ENCODE measurements around the gene RAB3GAP2.
"Not testable (repeated sequence)": the region's sequence is repeated elsewhere in the genome, so short reads cannot be mapped to it uniquely, and the experiment has no call there.

Gene RAB3GAP2

DNA sequence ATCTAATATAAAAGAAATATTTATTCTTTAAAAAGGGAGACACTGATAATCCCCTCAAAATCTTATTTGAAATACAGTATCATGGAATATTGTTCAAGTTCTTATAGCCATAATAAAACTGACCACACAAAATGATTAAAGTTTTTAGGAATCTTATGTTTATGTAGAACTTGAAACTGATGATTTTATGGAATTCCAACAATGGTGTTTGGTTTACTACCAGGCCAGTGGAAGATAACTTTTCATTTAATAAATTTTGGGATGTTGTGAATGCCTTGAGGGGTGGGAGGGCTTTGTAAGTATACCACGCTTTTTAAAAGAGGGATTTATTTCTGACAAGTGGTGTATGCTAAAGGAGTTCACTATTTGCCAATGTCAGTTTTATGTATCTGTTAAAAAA lies 87.7 kb downstream of the RAB3GAP2 start:
- Mint-ChIP-seq H3K9me3 (no peaks in the 10 kb centered on the region), H3K4me1 (ENCODE audit: low read depth) (no peaks in the 10 kb centered on the region), H3K27ac (no peak overlapping the region), H3K36me3 (ENCODE audit: low read depth) (peaks cover 69% of the 10 kb centered on the region), H3K27me3 (no peaks in the 10 kb centered on the region), H3K4me3 (no peak overlapping the region)
- intact Hi-C loops (cut with micrococcal nuclease): no loop called here

DNA sequence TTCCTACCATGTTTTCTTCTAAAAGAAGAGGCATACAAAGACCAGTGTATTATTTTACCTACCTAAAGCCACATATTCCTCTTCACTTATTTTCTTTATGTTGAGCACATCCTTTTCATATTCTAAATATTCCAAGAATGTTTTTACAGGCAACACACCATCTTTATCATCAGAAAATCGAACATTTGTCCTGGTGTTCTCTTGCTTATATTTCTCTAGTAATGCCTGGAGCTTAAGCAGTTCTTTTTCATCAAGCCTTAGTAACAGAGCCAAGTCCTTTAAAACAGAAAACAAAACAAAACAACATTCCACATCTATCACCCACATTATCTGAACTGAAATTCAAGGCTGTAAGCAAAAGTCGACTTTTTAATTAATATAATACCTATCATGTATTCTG lies 89.6 kb downstream of the RAB3GAP2 start:
- intact Hi-C loops (cut with micrococcal nuclease): no loop called here
- Mint-ChIP-seq H3K4me3 (no peak overlapping the region), H3K9me3 (no peaks in the 10 kb centered on the region), H3K4me1 (ENCODE audit: low read depth) (no peaks in the 10 kb centered on the region), H3K36me3 (ENCODE audit: low read depth) (peaks cover 69% of the 10 kb centered on the region), H3K27ac (no peak overlapping the region), H3K27me3 (no peaks in the 10 kb centered on the region)

DNA sequence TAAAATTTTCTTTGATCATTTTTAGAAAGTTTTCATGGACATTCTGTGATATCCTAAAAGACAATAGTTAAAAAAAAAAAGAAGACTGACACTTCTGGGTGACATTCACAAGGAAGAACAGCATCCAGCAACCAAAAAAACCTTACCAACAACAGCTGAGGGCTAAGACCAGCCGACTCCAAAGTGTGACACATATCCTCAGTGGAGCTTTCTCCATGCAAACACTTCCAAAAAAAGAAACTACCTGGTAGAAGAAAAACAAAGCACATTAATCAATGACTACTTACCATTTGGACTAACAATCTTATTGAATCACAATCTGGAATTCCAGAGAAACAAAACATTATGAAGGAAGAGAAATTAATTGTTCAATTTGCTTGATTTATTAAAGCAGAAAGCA lies 90.1 kb downstream of the RAB3GAP2 start:
- no peaks in the 10 kb centered on the region for H3K27me3 Mint-ChIP-seq
- H3K36me3 Mint-ChIP-seq (ENCODE audit: low read depth): peaks cover 69% of the 10 kb centered on the region
- H3K4me3 Mint-ChIP-seq: no peak overlapping the region
- no peaks in the 10 kb centered on the region for H3K9me3 Mint-ChIP-seq
- H3K4me1 Mint-ChIP-seq (ENCODE audit: low read depth): no peaks in the 10 kb centered on the region
- no peak overlapping the region for H3K27ac Mint-ChIP-seq
- intact Hi-C loops (cut with micrococcal nuclease): no loop called here

DNA sequence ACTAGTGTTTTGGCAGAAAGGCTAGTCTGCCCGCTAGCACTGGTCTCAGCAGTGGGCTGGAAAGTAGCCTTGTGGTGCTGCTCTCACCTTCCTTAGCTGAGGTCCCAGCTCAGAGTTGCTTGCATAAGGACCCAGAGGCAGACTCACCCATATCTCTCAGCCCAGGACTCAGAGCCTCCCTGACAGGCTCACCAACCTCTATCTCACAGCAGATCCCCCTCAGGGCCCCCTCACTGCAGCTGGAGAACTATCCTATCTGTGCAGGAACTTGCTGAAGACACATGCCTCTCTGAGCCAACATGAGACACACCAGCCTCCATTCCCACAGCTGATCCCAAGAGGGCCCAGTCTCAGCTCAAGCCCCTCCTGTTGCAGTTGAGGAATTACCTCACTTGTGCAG lies 95.7 kb downstream of the RAB3GAP2 start:
- H3K27ac Mint-ChIP-seq: no peak overlapping the region
- no peaks in the 10 kb centered on the region for H3K4me1 Mint-ChIP-seq (ENCODE audit: low read depth)
- H3K9me3 Mint-ChIP-seq: no peaks in the 10 kb centered on the region
- intact Hi-C loops (cut with micrococcal nuclease): no loop called here
- H3K27me3 Mint-ChIP-seq: no peaks in the 10 kb centered on the region
- H3K36me3 Mint-ChIP-seq (ENCODE audit: low read depth): peaks cover 95% of the 10 kb centered on the region
- H3K4me3 Mint-ChIP-seq: no peak overlapping the region

DNA sequence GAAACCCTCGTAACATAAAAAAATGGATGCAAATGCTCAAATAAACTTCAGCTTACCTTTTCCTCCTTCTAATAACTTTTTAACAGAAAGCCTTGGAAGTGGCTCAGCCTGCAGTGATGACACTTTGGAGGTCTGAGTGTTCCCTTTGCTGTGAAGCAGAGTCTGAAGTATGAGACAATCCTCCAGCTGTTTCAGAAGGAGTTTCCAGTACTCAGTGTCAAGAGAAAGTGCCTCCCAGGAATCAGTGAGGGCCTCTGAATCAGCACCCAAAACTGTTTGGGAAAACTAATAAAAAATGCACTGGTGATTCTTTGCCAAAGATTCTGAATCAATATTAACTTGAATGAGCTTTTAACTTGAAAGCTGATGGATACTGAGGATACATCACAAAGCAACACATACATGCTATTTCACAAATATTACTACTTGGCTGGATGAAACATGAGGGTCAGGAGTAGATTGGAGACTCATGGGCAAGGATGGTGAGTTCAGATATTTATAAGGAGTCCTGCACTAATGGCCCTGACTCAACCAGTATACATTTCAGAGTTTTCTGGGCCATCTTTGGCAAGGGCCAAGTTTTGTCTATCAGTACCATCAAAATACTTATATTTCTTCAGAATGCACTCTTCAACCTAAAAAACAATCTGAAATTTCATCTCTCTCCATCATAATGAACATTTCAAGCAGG lies 101.3 kb downstream of the RAB3GAP2 start:
- Mint-ChIP-seq H3K9me3 (no peaks in the 10 kb centered on the region), H3K27me3 (no peaks in the 10 kb centered on the region), H3K4me3 (no peak overlapping the region), H3K36me3 (ENCODE audit: low read depth) (peaks cover 96% of the 10 kb centered on the region), H3K27ac (no peak overlapping the region), H3K4me1 (ENCODE audit: low read depth) (no peaks in the 10 kb centered on the region)
- intact Hi-C loops (cut with micrococcal nuclease): no loop called here

DNA sequence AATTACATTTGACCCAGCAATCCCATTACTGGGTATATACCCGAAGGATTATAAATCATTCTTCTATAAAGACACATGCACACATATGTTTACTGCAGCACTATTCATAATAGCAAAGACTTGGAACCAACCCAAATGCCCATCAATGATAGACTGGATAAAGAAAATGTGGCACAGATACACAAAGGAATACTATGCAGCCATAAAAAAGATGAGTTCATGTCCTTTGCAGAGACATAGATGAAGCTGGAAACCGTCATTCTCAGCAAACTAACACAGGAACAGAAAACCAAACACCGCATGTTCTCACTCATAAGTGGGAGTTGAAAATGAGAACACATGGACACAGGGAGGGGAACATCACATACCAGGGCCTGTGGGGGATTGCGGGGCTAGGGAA lies 102.4 kb downstream of the RAB3GAP2 start:
- not testable (repeated sequence) for H3K9me3 Mint-ChIP-seq; H3K4me1 Mint-ChIP-seq (ENCODE audit: low read depth); H3K4me3 Mint-ChIP-seq; H3K27me3 Mint-ChIP-seq; H3K27ac Mint-ChIP-seq
- intact Hi-C loops (cut with micrococcal nuclease): loop anchor here (10.0 kb wide), 1 partner anchor 155 kb away; no protein-coding TSS in a partner anchor
- peaks cover 94% of the 10 kb centered on the region for H3K36me3 Mint-ChIP-seq (ENCODE audit: low read depth)

DNA sequence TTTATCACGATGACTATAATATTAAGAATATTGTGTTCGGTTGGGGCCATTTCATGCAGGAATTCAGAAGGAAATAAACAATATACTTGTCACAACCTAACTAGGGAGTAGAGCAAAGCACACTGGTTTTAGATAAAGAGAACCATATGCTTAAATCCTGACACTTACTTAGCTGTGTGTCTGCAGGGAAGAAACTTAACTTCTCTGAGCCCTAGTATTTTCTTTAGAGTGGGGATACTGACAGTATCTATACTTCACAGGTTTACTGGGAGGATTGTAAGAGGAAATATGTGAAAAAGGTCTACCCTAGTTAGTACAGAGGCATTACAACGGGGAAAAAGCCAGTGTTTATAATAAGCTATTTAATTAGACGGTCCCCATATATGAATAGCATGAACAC lies 105.4 kb downstream of the RAB3GAP2 start:
- no peak overlapping the region for H3K4me3 Mint-ChIP-seq
- no peaks in the 10 kb centered on the region for H3K27me3 Mint-ChIP-seq
- H3K27ac Mint-ChIP-seq: no peak overlapping the region
- H3K9me3 Mint-ChIP-seq: no peaks in the 10 kb centered on the region
- no peaks in the 10 kb centered on the region for H3K4me1 Mint-ChIP-seq (ENCODE audit: low read depth)
- intact Hi-C loops (cut with micrococcal nuclease): loop anchor here (10.0 kb wide), 1 partner anchor 152 kb away; no protein-coding TSS in a partner anchor
- peaks cover 73% of the 10 kb centered on the region for H3K36me3 Mint-ChIP-seq (ENCODE audit: low read depth)

DNA sequence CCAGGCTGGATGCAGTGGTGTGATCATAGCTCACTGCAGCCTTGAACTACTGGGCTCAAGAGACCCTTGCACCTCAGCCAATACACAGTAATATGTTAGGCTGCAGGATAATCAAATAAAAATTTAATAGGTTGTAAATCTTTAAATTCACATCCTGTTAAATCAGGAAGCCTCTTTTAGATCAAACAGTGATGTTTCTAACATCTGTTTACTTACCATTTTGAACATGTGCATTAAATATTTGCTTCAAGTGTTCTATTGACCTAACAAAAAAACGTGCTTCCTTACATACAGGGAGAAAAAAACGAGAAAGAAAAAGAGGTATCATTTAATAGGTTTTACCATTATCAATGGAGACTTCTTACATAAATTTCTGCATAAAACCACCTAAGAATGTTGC lies 107.7 kb downstream of the RAB3GAP2 start:
- no peak overlapping the region for H3K27ac Mint-ChIP-seq
- H3K9me3 Mint-ChIP-seq: no peaks in the 10 kb centered on the region
- no peaks in the 10 kb centered on the region for H3K4me1 Mint-ChIP-seq (ENCODE audit: low read depth)
- H3K27me3 Mint-ChIP-seq: no peaks in the 10 kb centered on the region
- no peak overlapping the region for H3K4me3 Mint-ChIP-seq
- intact Hi-C loops (cut with micrococcal nuclease): loop anchor here (10.0 kb wide), 1 partner anchor 150 kb away; no protein-coding TSS in a partner anchor
- H3K36me3 Mint-ChIP-seq (ENCODE audit: low read depth): peaks cover 69% of the 10 kb centered on the region

DNA sequence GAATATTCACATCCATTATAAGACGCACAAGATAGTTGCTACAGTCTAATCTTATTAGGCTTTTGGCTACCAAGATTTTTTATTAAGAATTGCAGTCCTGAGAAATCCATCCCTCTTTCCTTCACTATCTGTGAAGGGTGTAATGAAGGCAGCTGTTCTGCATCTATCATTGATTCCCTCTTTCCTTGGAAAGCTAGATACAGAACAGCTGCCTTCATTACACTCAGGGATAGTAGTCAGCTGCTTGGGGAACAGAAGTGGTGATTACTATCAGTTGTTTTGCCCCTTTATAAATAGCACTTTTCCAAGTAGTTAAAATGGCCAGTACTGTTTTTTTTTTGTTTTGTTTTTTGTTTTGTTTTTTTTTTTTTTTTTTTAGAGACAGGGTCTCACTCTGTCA lies 108.1 kb downstream of the RAB3GAP2 start:
- Mint-ChIP-seq H3K36me3 (ENCODE audit: low read depth) (peaks cover 65% of the 10 kb centered on the region), H3K4me1 (ENCODE audit: low read depth) (no peaks in the 10 kb centered on the region), H3K27me3 (no peaks in the 10 kb centered on the region), H3K4me3 (no peak overlapping the region), H3K9me3 (no peaks in the 10 kb centered on the region), H3K27ac (no peak overlapping the region)
- intact Hi-C loops (cut with micrococcal nuclease): loop anchor here (10.0 kb wide), 1 partner anchor 149 kb away; no protein-coding TSS in a partner anchor

DNA sequence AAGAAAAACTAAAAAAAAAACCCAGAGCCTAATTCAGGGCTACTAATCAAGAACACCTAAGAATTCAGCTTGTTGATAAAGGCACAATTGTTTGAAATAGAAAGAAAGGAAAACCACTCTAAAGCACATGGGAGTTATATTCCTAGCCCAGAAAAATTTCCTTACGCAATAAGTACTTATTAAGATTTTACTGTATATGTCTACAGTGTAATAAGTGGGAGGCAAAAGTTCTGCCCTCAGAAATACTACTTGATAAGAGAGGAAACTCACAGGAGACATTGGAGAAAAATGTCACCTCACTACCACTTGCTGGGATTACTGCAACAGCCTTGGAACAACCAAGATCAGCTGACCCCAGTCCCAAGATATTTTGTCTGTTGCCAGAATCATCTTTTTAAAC lies 112.2 kb downstream of the RAB3GAP2 start:
- H3K9me3 Mint-ChIP-seq: no peaks in the 10 kb centered on the region
- no peak overlapping the region for H3K27ac Mint-ChIP-seq
- peaks cover 60% of the 10 kb centered on the region for H3K36me3 Mint-ChIP-seq (ENCODE audit: low read depth)
- H3K4me3 Mint-ChIP-seq: no peak overlapping the region
- H3K4me1 Mint-ChIP-seq (ENCODE audit: low read depth): no peaks in the 10 kb centered on the region
- intact Hi-C loops (cut with micrococcal nuclease): loop anchor here (10.0 kb wide), 1 partner anchor 145 kb away; no protein-coding TSS in a partner anchor
- H3K27me3 Mint-ChIP-seq: no peaks in the 10 kb centered on the region

DNA sequence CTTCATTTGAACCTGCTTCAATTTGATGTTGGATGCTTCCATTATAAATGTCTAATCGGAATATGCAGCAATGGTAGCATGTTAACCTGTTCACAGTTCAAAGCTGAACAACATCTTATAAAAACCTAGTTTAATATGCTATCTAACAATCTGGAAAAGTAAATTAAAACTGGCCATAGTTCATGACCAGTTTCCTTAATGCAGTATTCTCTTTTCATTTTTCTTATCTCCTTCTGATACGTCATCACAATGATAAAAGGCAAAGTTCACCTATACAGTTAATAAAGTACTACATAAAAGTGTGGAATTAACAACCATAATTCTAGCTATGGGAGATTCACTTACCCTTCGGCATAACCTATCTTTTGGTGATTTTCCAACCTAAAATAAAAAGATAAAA lies 113.2 kb downstream of the RAB3GAP2 start:
- intact Hi-C loops (cut with micrococcal nuclease): no loop called here
- no peak overlapping the region for H3K27ac Mint-ChIP-seq
- peaks cover 64% of the 10 kb centered on the region for H3K36me3 Mint-ChIP-seq (ENCODE audit: low read depth)
- no peaks in the 10 kb centered on the region for H3K27me3 Mint-ChIP-seq
- H3K4me1 Mint-ChIP-seq (ENCODE audit: low read depth): no peaks in the 10 kb centered on the region
- H3K4me3 Mint-ChIP-seq: no peak overlapping the region
- H3K9me3 Mint-ChIP-seq: no peaks in the 10 kb centered on the region

DNA sequence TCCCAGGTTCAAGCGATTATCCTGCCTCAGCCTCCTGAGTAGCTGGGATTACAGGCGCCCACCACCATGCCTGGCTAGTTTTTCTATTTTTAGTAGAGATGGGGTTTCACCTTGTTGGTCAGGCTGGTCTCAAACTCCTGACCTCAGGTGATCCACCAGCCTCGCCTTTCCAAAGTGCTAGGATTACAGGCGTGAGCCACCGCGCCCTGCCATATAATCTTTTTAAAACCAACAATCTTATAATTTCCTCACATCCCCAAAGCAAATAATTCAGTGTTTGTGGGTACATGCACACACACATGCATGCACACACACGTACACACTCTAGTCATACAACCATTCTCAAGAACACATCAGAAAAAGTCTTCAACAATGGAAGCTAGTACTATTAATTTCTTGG lies 113.7 kb downstream of the RAB3GAP2 start:
- H3K27ac Mint-ChIP-seq; H3K4me3 Mint-ChIP-seq; intact Hi-C loops (cut with micrococcal nuclease); H3K9me3 Mint-ChIP-seq; H3K4me1 Mint-ChIP-seq (ENCODE audit: low read depth); H3K27me3 Mint-ChIP-seq: not testable (repeated sequence)
- peaks cover 69% of the 10 kb centered on the region for H3K36me3 Mint-ChIP-seq (ENCODE audit: low read depth)

DNA sequence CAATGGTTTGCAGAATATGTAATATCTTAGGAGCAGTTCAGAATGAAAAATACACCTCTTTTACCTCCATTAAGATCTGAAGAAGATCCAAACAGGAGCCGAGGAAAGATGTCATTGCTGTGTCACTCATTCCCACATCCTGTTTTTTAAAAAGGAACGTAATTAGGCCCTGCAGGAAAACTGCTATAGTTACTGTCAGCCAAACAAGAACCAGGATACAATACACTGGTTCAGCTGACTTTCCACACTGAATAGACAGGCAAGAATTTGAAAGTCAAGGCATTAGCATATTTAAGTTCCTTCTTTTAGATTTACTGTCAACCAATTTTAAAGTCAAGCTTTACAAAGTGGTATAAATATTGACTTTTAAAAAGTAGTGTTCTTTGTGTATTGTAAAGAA lies 114.5 kb downstream of the RAB3GAP2 start:
- Mint-ChIP-seq H3K4me1 (ENCODE audit: low read depth) (no peaks in the 10 kb centered on the region), H3K27ac (no peak overlapping the region), H3K4me3 (no peak overlapping the region), H3K27me3 (no peaks in the 10 kb centered on the region), H3K9me3 (no peaks in the 10 kb centered on the region), H3K36me3 (ENCODE audit: low read depth) (peaks cover 76% of the 10 kb centered on the region)
- intact Hi-C loops (cut with micrococcal nuclease): no loop called here

DNA sequence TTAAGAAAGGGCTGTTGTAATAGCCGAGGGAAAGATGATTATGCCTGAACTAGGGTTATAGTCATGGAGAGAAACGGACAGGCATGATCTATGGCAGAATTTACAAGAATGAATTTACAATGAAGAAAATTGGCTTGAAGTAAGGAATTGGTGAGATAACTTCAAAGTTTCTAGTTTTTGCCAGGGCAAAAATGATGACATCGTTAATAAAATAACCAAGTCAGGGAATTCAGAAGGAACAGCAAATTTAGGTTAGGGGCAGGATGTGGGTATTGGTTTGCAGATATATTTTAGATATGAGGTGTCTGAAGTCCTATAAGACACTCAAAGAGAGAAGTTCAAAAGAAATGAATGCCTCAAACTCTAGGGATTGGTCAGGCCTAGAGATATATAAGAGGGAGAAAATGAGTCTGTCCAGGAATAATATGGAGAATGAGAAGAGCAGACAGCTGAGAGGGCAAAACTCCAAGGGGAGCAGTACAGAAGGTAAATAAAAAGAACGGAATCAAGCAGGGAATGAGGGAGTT lies 115.6 kb downstream of the RAB3GAP2 start:
- Mint-ChIP-seq H3K4me3 (no peak overlapping the region), H3K4me1 (ENCODE audit: low read depth) (no peaks in the 10 kb centered on the region), H3K9me3 (no peaks in the 10 kb centered on the region)

DNA sequence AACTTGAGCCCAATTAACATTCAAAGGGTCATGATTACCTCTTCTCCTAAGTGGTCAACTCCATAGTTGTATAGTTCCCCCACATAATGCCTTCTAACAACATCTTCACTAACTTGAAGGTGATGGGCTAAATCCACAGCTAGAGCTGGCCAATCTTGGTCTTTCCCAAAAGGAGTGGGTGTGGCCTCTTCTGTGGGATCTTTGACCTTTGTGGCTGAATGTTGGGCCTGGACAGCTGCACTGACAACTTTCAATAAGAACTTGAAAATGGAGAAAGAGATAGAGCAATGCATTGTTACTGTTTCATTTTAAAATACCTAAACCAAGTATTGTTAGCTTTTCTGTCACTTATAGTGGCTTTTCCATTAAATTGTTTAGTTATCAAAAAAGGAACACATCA lies 119.1 kb downstream of the RAB3GAP2 start:
- Mint-ChIP-seq H3K27me3 (no peaks in the 10 kb centered on the region), H3K36me3 (ENCODE audit: low read depth) (peaks cover 75% of the 10 kb centered on the region), H3K9me3 (no peaks in the 10 kb centered on the region), H3K27ac (no peak overlapping the region), H3K4me3 (no peak overlapping the region), H3K4me1 (ENCODE audit: low read depth) (no peaks in the 10 kb centered on the region)
- intact Hi-C loops (cut with micrococcal nuclease): no loop called here

More for the DNA sequence above, 115.6 kb downstream of the RAB3GAP2 start:
- Mint-ChIP-seq H3K27me3 (no peaks in the 10 kb centered on the region), H3K36me3 (ENCODE audit: low read depth) (peaks cover 87% of the 10 kb centered on the region), H3K27ac (peak overlapping the region; percentile 18)
- intact Hi-C loops (cut with micrococcal nuclease): no loop called here
